Measurements from ENCODE around the gene UPF1.

Gene UPF1

DNA sequence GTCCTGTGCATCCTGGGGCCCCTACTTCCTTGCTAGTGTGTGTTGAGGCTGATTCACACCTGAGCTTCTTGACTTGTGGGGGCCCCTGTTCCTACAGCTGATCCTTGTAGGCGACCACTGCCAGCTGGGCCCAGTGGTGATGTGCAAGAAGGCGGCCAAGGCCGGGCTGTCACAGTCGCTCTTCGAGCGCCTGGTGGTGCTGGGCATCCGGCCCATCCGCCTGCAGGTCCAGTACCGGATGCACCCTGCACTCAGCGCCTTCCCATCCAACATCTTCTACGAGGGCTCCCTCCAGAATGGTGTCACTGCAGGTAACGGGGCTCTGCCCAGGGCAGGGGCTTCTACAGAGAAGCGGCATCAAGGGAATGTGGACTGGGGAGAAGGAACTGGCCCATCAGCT is 25.5 kb downstream of the UPF1 start:
- DNase-seq (ENCODE audit: low read depth) = no peak

DNA sequence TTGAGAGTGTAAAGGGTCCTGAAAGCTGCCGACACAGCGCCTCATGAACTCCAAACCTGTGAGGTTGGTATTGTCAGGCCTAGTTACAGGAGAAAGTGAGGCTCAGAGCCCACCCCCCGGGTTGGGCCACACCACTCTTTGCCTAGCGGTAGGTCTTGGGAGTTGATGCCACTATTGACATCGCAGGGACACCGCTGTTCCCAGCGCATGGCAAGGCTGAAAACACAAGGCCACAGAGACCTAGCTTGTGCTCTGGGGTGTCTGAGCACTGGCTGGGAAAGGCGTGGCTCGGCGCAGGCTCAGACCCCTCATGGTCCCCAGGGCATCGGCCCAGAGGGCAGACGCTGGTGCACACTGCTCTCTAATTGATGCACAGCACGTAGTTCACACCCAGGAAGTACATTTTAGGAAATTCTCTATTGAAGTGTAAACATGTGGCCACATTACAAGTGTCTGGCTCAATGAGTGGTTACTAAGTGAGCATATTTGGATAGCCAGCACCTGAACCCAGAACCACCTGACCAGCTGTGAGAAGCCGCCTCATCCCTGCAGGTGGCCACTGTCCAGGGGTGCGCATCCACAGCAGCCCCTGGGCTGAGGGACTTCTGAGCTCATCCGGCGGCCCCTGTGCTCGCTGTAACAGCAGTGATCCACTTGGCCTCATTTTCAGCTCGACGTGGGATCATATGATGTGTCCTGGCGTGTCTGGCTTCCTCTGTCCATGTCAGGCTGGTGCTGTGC is 27.3 kb downstream of the UPF1 start:
- DNase-seq (ENCODE audit: low read depth) = no peak

DNA sequence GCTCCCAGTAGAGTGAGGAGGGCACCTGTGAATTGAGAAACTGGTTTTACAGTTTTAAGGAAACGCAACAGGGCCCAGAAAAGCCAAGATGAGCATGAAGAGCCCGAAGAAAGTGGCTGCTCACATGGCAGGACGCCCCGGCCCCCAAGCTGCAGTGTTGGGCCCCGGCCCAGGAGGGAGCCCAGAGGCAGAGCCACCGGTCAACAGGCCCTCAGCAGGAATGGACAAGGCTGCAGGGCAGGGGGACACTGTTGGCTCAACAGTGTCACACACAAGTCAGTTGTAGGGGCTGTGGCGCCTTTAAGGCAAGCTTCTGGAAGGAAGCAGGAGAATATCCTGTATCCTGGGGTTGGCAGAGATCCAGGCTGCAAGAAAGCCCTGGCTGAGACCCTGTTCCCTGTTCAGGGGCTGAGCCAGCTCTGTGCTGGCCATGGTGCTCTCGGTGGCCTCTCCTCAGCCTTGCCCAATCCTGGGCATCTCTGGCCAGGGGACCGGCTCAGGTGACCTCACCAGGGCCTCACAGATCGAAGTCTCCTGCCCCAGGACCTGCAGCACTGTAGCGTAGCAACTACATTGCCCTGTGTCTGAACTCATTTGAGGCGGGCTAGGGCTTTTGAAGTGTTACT is 28.0 kb downstream of the UPF1 start:
- DNase-seq (ENCODE audit: low read depth) = no peak

DNA sequence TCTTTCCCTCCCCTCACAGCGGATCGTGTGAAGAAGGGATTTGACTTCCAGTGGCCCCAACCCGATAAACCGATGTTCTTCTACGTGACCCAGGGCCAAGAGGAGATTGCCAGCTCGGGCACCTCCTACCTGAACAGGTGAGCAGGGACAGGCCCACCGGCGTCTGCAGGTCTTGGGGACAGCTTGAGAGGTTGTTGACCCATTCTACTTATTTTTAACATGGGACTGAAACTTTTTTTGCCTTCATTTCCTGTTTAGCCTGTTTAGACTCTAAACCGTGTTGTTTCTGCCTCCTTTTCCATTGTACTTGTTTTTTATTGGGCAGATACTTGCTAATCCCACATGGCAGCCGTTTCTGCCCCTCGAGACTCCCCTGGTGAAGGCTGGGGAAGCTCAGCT is 28.5 kb downstream of the UPF1 start:
- no peak for DNase-seq (ENCODE audit: low read depth)

DNA sequence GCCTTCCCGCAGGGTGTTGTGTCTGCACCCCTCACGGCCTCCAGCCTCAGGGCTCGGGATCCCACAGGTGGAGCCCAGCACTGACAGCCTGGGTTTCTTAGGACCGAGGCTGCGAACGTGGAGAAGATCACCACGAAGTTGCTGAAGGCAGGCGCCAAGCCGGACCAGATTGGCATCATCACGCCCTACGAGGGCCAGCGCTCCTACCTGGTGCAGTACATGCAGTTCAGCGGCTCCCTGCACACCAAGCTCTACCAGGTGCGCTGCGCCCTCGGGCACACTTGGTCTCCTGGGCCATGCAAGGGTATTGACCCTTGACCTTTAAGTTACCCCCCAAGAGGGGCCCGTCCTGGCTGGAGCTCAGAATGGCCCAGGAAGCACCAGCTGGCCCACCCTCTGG is 29.0 kb downstream of the UPF1 start:
- no peak for DNase-seq (ENCODE audit: low read depth)

DNA sequence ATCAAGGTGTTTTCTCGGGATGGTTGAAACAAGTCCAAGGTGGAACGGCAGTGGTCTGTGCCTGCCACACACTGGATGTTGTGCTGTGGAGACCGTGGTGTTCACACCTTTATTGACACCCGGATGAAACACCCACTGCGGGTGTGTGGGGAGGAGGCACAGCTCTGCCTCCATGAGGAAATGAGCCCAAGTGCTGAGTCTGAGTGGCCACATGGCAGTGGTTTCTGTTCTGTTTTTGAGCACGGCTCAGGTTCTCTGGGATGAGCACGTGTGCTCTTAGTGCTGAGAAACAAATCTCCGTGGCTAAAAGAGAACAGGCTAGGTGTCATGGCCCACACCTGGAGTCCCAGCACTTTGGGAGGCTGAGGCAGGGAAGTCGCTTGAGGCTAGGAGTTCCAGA is 29.5 kb downstream of the UPF1 start:
- no peak for DNase-seq (ENCODE audit: low read depth)

DNA sequence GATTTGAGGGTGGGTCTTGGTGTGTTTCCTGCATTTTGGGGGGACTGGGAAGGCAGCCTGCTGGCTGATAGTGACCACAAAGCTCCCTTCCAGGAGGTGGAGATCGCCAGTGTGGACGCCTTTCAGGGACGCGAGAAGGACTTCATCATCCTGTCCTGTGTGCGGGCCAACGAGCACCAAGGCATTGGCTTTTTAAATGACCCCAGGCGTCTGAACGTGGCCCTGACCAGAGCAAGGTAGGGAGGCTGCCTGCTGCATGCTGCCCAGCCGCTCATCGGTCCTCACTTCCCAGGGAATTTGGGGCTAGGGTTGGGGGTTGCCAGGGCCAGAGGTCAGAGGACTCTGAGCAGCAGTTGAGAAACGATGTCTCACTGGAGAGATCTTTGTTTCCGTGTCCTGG is 30.2 kb downstream of the UPF1 start:
- DNase-seq (ENCODE audit: low read depth) = no peak

DNA sequence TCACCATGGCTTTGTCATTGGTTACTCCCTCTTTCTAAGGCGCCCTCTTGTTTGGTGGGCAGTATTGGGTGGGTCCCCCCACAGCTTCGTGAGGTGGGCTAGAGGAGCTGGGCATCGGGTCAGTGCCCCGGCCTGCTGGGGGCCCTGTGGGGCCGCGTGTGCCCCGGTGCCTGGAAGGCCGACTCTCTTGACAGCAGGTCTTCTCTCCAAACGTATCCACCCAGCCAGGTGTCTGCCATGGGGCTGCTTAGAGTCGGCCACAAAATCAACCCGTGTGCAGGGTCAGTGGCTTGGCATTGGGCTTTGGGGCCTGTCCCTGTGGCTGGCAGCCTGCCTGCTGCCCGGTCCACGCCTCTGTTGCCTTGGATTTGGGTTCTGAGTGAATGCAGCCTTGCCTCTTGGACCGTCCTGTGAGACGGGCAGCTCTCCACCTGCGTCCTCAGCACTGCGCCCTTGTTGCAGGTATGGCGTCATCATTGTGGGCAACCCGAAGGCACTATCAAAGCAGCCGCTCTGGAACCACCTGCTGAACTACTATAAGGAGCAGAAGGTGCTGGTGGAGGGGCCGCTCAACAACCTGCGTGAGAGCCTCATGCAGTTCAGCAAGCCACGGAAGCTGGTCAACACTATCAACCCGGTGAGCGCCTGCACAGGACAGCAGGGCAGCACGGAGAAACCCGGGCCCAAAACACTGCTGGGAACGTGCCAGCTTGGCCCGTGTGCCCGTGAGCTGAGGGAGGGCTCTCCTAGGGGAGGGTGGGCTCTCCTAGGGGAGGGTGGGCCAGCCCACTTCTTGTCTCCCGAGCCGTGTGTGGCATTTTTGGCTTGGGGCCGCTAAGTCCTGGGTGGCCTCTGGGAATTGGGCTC is 31.4 kb downstream of the UPF1 start:
- DNase-seq (ENCODE audit: low read depth) = no peak

DNA sequence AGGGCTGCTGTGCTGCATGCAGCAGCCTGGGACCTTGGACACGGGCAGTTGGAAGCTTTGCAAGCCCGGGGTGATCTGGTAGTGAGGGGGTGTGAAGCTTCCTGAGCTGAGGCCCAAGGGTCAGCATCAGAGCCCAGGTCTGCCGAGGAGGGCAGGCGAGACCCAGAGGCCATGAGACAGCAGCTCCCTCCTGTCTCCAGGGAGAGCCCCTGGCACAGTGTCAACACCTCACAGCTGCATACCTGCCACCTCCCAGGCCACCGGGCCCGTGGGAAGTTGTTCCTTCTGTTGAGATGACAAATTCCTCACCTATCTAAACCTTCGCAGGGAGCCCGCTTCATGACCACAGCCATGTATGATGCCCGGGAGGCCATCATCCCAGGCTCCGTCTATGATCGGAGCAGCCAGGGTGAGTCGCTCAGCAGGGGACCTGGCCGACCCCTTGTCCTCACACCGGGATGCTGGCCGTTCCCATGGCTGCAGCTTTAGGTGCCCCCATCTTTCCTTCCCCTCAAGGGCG is 32.1 kb downstream of the UPF1 start:
- no peak for DNase-seq (ENCODE audit: low read depth)

DNA sequence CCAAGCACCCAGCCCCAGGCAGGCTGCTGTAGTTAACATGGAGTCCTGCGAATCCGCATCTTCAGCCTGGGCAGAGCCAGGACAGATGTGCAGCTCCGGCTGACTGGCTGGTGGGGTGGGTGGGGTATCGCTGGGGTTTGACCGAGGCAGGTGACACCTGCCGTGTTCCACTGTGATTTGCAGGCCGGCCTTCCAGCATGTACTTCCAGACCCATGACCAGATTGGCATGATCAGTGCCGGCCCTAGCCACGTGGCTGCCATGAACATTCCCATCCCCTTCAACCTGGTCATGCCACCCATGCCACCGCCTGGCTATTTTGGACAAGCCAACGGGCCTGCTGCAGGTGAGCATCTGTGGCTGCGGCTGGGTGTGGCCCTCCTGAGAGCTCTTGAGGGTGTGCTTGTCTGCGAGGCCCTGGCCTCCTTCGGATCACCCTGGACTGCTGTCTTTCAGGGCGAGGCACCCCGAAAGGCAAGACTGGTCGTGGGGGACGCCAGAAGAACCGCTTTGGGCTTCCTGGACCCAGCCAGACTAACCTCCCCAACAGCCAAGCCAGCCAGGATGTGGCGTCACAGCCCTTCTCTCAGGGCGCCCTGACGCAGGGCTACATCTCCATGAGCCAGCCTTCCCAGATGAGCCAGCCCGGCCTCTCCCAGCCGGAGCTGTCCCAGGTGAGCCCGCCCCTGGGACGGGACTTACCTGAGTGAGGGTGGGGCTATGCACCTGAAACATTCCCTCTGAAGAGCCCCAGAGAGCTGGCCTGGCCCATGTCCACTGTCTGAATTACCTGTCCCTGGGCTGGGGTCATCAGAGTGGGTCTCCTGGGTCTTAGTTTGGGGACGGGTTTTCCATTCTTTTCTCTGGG is 33.6 kb downstream of the UPF1 start:
- DNase-seq (ENCODE audit: low read depth) = no peak

DNA sequence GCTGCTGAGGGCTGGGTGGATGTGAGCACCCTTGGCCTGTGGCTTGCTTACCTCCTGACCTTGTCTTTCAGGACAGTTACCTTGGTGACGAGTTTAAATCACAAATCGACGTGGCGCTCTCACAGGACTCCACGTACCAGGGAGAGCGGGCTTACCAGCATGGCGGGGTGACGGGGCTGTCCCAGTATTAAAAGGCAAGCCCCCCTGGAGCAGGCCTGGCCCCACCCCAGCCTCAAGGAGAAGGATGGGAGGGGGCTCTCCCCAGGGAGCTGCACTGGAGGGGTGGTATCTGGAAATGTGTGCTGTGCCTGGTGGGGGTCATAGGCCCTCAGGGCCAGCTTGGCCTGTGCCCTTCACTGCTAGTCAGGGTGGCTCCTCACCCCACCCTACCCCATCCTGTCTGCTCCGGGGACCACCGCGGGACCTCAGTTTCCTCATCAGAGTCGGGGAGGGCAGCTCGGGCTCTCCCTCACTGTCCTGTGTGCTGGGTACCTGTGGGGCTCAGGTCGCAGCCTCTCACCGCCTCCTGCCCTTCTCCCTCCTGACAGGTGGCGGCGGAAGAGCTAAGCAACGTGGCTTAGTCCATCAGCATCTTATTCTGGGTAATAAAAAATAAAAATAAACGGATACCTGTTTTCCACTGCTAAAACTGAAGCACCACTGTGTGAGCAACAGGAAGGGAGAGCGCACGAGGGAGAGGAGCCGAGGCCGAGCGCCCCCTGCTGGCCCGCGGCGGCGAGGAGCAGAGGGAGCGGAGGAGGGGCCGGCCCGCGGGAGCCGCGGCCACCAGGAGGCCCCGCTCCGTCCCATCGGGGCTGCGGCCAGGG is 34.4 kb downstream of the UPF1 start:
- no peak for DNase-seq (ENCODE audit: low read depth)

DNA sequence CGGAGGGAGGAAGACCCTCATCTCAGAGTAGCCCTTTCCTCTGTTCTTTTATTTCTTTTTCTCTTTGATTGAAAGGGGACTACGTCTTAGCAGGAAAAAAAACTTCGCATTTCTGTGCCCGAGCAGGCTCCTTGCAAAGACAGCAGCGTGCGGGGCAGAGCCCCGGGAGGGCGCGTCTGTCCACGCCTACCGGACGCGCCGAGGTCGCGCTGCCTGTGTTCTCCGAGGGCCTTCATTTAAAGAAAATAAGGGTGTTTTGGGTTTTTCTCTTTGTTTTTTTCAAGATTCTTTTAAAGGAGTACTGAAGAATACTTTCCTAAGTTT is 35.0 kb downstream of the UPF1 start:
- no peak for DNase-seq (ENCODE audit: low read depth)

DNA sequence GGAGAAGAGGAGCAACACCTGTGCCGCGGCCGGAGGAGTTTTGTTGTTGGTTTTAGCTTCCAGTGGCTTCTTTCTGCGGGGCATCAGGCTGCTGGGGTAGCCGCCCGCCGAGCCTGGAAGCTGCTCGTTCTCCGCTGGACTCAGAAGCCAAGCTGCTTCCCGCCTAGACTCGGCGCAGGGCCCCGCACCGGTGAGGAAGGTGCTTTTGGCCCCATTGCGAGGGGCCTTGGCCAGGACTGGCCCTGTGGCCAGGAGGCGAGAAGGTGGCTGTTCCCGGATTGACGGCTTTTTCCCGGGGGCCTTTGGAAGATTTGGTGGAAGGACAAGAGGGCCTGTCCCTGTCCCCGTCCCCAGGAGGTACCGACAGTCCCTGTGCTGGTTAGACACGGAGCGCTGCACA is 35.4 kb downstream of the UPF1 start:
- no peak for DNase-seq (ENCODE audit: low read depth)

DNA sequence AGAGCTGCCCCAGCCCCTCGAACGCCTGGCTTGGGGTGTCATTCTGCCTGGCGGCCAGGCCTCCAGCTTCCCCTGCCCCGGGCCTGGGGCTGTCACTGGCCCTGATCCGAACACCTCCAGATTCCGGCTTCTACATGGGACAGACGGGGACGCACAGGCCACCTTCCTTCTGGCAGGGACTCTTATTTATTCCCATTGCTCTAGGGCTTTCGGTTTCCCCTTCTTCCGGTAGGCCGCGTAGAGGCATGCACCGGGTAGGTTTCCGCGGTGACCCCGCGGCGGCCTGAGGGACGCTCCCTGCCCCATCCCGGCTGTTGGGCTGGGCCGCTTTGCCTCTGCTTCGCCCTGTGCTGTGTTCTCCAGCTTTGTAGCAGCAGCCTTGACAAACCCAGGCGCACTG is 36.0 kb downstream of the UPF1 start:
- no peak for DNase-seq (ENCODE audit: low read depth)

DNA sequence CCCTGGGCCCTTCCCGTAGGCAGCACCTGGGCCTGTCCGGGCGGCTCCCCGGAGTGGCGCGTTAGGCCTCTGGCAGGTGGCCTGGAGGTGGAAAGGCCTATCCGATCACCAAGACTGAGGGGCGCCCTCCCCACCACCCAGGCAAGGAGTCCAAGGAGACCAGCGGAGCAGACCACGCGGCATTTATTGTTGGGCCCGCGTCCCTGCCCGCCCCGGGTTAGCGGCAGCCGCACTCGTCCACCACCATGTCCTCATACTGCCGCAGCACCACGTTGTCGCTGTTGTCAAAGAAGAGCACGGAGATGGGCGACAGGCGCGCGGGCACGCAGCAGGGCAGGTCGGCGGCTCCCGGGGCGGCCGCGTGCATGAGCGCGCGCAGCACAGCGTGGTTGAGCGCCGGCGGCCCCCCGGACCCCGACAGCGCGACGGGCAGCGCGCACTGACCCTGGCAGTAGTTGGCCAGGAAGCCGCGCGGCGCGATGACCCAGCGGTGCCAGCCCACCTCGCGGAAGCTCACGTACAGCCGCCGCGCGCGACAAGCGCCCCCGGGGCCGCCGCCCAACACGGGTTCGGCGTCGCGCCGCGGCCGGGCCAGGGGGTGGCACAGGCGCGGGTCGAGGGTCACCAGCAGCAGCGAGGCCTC is 36.7 kb downstream of the UPF1 start:
- no peak for DNase-seq (ENCODE audit: low read depth)

DNA sequence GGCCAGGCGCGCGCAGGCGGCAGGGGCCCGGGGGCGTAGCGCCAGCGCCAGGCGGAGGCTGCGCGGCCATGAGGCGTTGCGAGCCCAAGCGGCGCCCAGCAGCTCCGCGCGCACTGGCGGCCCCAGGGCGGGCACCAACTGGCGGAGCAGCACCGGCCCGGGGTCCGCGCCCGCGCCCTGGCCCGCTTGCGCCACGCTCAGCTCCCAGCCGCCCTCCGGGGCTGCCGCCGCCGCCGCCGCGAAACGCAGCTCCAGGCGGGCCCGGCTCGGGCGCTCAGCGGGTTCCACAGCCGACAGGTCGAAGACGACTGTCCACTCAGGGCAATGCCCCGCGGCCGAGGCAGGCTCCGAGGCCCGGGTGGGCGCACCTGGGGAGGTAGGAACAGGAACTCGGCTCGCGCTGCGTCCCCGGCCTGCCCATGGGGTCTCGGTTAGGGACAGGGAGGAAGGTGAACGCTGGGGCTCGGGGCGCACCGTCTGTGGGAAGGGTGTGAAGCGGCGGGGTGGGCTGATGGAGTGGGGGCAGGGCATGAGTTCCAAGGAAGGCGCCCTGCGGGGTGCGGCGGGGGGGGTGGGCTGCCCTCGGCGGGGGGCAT is 37.4 kb downstream of the UPF1 start:
- DNase-seq (ENCODE audit: low read depth) = no peak

DNA sequence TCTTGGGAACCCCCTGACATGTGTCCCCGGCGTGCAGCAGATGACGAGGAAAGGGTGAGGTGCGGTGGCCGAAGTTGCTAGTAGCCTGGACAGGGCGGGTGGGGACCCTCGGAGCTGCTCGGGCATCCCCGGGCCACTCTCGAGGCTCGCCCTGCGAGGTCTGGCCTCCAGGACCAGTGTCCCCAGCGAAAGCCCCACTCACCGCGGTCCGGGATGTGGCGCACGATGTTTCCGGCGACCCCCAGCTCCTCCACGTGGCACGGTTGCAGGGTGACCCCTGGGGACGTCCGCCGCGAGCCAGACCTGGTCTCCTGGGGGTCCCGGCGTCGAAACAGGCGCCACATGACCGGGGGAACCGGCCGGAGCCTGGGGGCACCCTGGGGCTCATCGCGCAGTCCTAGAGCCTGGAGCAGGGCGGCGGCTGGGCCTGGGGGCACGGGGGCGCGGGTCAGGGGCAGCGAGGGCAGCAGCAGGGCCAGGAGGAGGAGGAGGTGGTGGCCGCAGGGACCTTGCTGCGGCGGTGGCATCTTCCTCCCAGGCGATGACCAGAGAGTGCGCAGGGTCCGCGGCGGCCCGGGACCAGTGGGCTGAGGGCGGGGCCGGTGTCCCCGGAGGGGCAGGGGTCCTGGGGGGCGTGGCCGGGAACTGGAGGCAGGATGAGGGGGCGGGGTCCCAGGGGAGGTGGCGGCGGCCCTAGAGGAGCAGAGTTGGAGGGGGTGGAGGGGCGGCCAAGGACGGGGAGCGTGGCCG is 38.2 kb downstream of the UPF1 start:
- no peak for DNase-seq (ENCODE audit: low read depth)

DNA sequence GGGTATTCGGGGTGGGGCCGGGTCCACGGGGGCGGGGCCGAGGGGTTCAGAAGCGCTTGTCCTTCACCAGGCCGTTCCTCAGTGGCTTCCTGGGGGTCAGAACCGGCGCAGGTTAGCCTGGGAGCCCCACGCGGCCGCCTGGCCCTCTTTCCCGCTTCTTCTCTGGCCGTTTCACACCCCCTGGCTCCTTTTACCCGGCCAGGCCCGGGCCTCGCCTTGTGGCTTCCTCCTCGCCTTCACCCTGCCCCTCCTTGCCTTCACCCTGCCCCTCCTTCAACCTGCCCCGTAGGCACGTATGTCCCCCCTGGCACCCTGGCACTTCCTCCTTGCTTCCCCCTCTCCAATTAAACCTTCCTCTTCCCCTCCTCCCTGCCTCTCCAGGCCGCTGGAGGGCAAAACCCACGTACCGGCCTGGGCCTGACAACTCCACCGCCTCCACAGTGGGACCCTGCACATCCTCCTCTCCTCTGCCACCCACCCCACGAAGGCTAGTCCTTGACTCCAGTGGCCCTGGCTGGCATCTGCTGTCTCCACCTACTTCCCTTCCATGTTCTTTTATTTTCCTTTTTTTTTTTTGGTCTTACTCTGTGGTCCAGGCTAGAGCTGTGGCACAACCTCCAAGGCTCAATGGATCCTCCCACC is 38.9 kb downstream of the UPF1 start:
- no peak for DNase-seq (ENCODE audit: low read depth)

DNA sequence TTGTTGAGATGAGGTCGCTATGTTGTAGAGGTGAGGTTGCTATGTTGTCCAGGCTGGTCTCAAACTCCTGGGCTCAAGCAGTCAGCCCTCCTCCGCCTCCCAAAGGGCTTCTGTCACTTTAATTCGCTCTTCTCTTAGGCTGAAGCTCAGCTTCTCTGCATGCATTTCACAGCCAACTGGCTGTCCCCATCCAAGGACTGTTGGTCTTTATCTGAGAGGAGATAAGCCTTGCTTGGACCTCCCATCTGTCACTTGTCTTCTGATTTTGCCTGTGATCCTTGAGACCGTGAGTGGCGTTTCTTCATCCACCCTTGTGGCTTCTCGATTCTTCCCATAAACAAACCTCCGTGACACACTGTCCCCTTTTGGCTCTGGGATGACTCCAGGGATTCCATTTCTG is 39.8 kb downstream of the UPF1 start:
- no peak for DNase-seq (ENCODE audit: low read depth)
